Measurements from ENCODE around the gene AKAP11. TPM values are rescaled to one million over a fixed set of nuclear protein-coding genes. Genes with fewer than 3 reads are reported as not detected.

AKAP11 gene
- total RNA-seq, 1 donor from 2014 or later: 41.5 TPM

GRCh38 chr13:42275098-42275471 is 3.1 kb downstream of the AKAP11 start:
- no peak for DNase-seq (ENCODE audit: low read depth)

GRCh38 chr13:42275506-42275905 is 3.6 kb downstream of the AKAP11 start:
- no peak for DNase-seq (ENCODE audit: low read depth)

GRCh38 chr13:42276683-42277082 is 4.7 kb downstream of the AKAP11 start:
- no peak for DNase-seq (ENCODE audit: low read depth)

- no peak for DNase-seq (ENCODE audit: low read depth)
Measured at GRCh38 chr13:42277618-42278276, 5.8 kb downstream of the AKAP11 start.

DNA sequence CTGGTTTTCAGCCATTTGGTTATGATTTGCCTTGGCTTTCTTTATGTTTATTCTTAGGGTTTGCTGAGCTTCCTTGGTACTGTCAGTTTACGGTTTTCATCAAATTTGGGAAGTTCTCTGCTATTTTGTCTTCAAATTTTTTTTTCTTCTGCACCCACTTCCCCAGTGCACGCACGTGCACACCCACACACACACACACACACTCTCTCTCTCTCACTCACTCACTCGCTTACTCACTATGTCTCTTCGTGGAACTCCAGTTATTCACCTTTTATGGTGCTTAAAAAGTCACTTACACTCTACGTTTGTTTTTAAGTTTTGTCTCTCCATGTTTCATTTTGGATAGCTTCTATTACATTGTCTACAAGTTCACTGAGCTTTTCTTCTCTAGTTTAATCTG is 7.1 kb downstream of the AKAP11 start:
- DNase-seq (ENCODE audit: low read depth): no peak

GRCh38 chr13:42279986-42280385 is 8.0 kb downstream of the AKAP11 start:
- no peak for DNase-seq (ENCODE audit: low read depth)

- DNase-seq (ENCODE audit: low read depth): no peak
Measured at GRCh38 chr13:42280537-42280936, 8.6 kb downstream of the AKAP11 start.

DNA sequence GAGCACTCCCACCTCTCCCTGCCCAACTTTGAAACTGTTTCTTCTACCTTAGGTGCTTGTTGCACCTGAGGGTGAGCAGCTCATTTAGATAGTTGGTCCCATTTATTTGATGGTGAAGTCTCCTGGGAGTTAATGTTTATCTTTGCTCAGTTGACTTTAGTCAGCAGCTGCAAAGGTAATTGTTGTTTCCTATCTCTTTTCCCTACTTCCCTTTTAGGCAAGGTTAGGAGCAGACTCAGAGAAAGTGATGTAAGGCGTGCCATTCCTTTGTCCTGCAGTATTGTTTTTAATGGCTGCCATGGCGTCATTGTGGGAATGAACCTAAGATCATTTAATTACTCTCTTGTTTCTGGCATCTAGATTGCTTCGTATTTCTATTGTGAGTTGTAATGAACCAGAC is 11.6 kb downstream of the AKAP11 start:
- no peak for DNase-seq (ENCODE audit: low read depth)

GRCh38 chr13:42284068-42284467 is 12.1 kb downstream of the AKAP11 start:
- DNase-seq (ENCODE audit: low read depth): no peak

DNA sequence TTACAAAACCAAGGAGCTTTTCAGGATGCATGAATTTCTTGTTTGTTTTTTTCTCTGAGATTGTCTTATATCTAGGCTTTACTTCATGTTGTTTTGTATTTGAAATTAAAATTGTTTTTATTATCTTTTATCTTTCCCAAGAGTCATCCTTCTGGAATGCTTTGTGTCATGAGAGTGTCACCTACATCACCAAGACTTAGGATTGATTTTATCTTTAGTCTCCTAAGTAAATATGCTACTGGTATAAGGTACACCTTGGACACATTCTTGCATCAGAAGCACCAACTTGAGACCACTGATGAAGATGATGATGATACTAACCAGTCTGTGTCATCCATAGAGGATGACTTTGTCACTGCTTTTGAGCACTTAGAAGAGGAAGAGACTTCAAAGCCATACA is 26.4 kb downstream of the AKAP11 start:
- DNase-seq (ENCODE audit: low read depth): no peak

DNA sequence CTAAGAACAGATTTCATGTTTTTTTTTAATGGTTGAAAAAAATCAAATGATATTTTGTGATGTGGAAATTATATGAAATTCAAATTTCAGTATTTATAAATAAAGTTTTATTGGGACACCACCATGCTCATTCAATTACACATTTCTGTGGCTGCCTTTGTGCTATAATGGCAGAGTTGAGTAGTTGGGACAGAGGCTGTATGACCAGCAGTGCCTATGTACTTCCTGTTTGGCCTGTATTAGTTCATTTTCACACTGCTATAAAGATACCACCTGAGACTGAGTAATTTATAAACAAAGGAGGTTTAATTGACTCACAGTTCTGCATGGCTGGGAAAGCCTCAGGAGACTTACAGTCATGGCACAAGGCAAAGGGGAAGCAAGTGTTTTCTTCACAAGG is 33.6 kb downstream of the AKAP11 start:
- DNase-seq (ENCODE audit: low read depth): peak; percentile 23

DNA sequence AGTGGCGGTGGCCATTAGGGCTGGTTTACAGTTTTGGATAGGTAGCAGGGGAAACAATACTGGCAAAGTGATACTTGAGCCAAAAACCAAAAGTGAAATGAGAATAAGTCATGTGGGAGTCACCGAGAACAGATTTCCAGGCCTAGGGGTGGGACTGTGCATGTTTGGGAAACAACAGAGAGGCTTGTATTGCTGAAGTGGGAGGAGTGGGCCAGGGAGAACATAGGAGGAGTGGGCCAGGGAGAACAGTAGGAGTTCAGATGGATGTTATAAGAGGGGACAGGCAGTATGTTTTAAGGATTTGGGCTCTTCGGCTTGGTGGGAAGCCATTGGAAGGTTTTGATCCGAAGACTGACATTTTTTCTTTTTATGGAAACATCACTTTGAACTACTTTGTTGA is 35.5 kb downstream of the AKAP11 start:
- DNase-seq (ENCODE audit: low read depth): no peak

DNA sequence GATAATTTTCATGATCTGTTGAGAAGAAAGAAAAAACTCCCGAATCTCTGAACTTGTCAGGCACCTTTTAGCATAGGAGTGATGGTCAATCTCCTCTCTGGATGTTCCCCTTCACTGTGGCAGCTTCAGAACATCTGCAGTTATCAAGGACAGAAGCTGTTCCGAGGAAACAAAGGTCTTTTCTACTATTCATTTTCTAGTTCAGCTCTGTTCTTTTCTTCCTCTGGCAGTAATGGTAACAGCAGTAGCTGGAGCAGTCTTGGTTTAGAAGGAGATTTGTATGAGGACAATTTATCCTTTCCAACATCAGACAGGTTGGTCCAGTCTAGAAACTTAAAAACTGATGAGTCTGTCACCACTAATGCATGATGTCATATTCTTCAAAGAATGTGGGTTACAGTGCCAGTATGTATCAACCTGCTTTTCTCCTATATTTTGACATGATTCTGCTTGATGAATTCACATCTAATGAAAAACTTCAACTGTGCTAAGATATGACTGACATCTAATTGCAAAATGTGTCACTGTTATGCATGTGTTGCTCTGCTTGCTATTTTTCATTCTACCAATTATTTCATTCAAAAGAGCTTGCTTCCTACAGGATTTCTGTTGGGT is 41.0 kb downstream of the AKAP11 start:
- DNase-seq (ENCODE audit: low read depth): no peak

DNA sequence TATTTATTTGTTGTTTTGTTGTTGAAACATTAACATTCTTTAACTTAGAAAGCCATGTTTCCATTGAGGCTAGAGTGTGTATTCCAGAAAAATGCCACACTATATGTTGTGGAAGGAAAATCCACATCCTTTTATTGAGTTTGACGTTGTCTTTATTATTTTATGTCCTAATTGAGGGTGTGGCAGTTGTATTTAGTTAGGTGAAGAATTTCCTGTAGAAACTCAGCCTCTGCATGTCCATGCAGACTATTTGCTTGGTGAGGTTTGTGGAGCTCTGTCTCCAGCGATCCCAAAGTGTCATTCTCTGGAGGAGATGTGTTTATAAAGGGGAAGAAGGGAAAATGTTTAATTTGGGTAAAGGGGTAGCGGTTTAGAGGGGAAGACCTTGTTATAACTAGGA is 46.6 kb downstream of the AKAP11 start:
- no peak for DNase-seq (ENCODE audit: low read depth)

DNA sequence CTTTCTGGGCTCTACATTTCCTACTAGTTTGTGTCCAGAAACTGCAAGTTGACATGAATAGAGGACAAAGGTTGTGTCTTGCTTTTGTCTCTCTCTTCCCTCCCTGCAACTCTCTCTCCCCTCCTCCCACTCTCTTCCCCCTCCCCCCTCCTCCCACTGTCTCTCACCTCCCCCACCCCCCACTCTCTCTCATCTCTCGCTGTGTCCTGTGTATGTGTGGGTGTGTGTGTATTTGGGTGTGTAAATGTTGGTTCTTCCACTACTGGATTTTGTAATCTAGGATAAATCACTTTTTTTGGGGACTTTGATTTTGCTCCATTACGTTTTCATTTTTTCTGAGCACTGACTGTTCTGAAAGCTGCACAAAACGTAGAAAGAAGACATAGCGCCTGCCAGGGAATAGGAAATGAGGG is 48.4 kb downstream of the AKAP11 start:
- no peak for DNase-seq (ENCODE audit: low read depth)

GRCh38 chr13:42322806-42323205 is 50.9 kb downstream of the AKAP11 start:
- no peak for DNase-seq (ENCODE audit: low read depth)

DNA sequence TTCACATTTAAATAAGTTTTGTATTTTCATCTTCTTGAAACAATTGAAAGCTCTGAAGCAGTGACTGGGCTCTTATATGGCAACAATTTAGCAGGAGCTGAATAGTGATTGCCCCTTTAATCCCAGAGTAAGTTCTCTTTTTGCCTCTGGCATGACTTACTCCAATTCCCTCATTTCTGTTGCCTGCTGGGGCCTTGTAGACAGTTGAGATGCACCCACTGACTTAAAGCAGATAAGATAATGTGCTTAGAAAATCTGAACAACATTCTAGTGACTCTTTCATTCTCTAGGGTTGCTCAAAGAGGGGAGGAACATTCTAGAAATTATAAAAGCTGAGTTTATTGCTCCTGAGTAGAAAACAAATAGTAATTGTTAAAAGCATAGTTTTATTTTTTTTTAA is 52.8 kb downstream of the AKAP11 start:
- no peak for DNase-seq (ENCODE audit: low read depth)

DNA sequence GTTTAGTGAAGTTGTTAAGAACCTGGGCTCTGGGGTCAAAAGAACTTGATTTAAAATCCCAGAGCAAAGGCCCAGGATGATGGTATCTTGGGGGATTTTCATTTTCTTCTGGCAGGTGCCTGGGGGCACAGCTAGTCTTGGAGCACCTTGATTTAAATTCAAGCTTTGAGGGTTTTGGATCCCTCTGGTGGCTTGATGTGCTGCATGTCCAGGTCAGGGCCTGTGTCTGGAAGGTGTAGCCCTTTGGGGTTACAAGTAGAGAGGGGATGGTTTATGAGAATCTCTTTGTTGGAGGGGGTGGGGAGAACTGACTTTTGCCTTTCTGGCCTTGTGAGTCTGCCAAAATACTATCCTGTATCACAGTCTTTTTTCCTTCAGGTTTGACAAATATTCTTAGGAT is 55.8 kb downstream of the AKAP11 start:
- no peak for DNase-seq (ENCODE audit: low read depth)

- DNase-seq (ENCODE audit: low read depth): no peak
Measured at GRCh38 chr13:42328672-42329071, 56.7 kb downstream of the AKAP11 start.

GRCh38 chr13:42329239-42329638 is 57.3 kb downstream of the AKAP11 start:
- no peak for DNase-seq (ENCODE audit: low read depth)

DNA sequence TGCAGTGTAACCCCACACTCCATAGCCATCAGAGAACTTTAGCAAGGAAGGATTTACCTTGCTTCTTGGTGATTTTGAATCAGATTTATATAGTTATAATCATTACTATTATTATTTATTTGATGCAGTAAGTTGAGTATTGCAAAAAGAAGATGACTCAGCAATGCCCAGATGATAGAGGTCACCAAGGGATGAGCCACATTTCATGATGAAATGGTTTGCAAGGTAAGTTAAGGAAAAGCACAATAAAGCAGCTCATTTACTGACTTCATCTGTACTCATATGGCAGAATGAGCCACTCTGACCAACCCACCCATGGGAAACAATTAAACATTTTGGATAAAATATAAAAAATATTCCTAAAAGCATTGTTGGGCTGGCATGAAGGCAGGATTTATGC is 59.1 kb downstream of the AKAP11 start:
- DNase-seq (ENCODE audit: low read depth): no peak

DNA sequence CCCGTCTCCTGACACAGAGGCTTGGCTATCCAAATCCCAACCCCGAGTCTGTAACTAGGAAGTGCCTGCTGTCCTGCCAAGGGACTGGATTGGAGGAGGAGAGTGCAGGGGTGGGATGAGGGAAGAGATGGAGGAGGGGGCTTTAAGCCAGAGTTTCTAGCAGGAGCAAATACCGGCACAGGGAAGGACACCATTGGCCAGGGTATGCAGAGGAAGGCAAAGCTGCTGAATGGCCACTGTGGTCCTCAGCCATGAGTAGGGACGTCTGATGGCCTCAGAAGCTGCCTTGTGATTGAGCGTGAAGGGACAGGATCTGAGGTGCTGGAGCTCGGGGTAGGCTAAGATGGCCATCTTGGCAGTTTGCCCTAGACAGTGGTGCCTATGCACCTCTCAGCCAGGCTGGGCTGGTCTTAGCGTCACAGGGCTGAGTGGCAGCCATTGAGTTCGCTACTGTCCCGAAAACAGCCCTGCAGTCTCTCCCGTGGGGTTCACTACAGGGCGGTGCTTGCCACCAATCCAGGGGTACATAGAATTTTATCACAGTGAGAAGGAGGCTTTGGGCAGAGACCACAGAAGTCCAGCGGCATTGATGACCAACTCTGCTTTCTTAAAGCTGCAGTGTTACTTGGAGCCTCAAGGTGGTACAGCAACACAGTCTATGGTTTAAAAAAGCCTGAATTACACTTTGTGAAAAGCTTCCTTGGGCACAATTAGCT is 61.8 kb downstream of the AKAP11 start:
- DNase-seq (ENCODE audit: low read depth): peak; percentile 24

DNA sequence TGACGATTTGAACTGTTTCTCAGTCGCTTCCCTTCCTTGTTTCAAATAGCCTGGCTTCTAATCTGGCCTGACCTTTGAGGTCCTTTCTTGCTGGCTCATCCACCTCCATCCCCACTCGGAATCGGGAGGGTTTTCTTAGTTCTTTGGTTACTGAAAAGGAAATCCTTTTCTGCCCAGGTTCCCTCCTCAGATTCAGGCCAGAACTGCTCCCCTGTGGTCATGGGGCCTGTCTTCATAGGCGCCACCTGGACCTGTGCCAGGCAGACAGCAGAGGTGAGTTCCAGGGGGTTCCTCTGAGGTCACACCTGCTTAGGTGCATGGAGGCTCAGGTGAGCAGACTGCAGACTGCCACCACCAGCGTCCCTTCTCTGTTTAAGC is 62.4 kb downstream of the AKAP11 start:
- DNase-seq (ENCODE audit: low read depth): no peak

Data from renal cortical epithelial cell (primary cell).